Epithelial cell of alveolus of lung (primary cell): Measurements from ENCODE around the gene FBP2. TPM values are rescaled to one million over a fixed set of nuclear protein-coding genes. Genes with fewer than 3 reads are reported as not detected.

ENCODE experiments used
- total RNA-seq: library from RNA; depleted of rRNA; stranded (reverse); fragments of >200 nt; gene quantifications from 2 replicates; pipeline ENCODE4 v1.2.1, GENCODE V29; 2015

The FBP2 gene
- total RNA-seq = not detected in 2 replicates

GRCh38 chr9:94593459-94594345, at the start of gene FBP2:
FBP2 (minus strand) TSS chr9:94593824; CDS start chr9:94593726, 98 bp downstream.

GRCh38 chr9:94639061-94639998, 45.7 kb upstream of the FBP2 start, which contains the start of gene FBP1:
FBP1 (minus strand) TSS chr9:94639518; CDS start chr9:94639310, 208 bp downstream.

GRCh38 chr9:94554439-94555331, 38.9 kb downstream of the FBP2 start, which contains the start of gene PCAT7:
PCAT7 (plus strand) TSS chr9:94555083.

Other genes starting within 250 kb of the FBP2 start
- not detected in 2 replicates for gene PCAT7, start 38.7 kb downstream of the FBP2 start, total RNA-seq
- gene FBP1, start 45.7 kb upstream of the FBP2 start, total RNA-seq = not detected in 2 replicates
- 11.1 and 27.0 TPM in 2 replicates for gene AOPEP, start 132.9 kb upstream of the FBP2 start, total RNA-seq